Ovary (tissue), 9 donors: ENCODE results near the gene TEX50. TPM values are rescaled to one million over a fixed set of nuclear protein-coding genes. Genes with fewer than 3 reads are reported as not detected.
"Not testable (repeated sequence)": the region's sequence is repeated elsewhere in the genome, so short reads cannot be mapped to it uniquely, and the experiment has no call there.

ENCODE experiments used
- DNase-seq, 5 donors: peaks; one replicate each; pipeline ENCODE4 v3.0.0-alpha.2; 2019 to 2020
- H3K27ac ChIP-seq, 2 donors: fragments of 200-600 bp; one replicate each; pipeline versions ENCODE4 v1.5.1 to v1.8.0; 2019 to 2022
- H3K27me3 ChIP-seq: fragments of 200-600 bp; one replicate; pipeline ENCODE4 v1.8.0; 2022
- H3K36me3 ChIP-seq: fragments of 200-600 bp; sonication (generic); one replicate; pipeline ENCODE4 v1.5.1; 2019
- H3K4me1 ChIP-seq: one replicate; pipeline ENCODE4 v1.8.1; 2013; ENCODE audit warnings: mild to moderate bottlenecking, moderate library complexity; ENCODE audit not compliant: insufficient read depth
- H3K4me3 ChIP-seq: fragments of 200-600 bp; sonication (generic); one replicate; pipeline ENCODE4 v1.5.1; 2017
- H3K9me3 ChIP-seq, 2 donors: fragments of 200-600 bp in 1 of 2; sonication (generic) in 1 of 2; one replicate each; pipeline versions ENCODE4 v1.5.1 to v1.8.1; 2013 to 2019; ENCODE audit warnings: mild to moderate bottlenecking in 1 of 2, moderate library complexity in 1 of 2
- EP300 ChIP-seq: sonication (generic); formaldehyde crosslinking; IDR thresholded peaks from one replicate; pipeline ENCODE4 v1.6.1; 2017; ENCODE audit warnings: antibody characterized with exemption
- POLR2A ChIP-seq: fragments of 450-650 bp; IDR thresholded peaks from one replicate; pipeline ENCODE4 v1.6.1; 2017; ENCODE audit warnings: antibody characterized with exemption, mild to moderate bottlenecking, moderate library complexity
- WGBS, 3 donors: extraction: QIAGEN DNeasy Blood & Tissue Kit in 1 of 3; methylation state at CpG; one replicate each; pipeline versions ENCODE4 v1.1.5 to v1.1.7; 2013 to 2017; 5-methylcytosine and 5-hydroxymethylcytosine counted together
- intact Hi-C, 4 donors: fragments of 100-400 bp; cut with DNase I; formaldehyde crosslinking; loops; one replicate each; pipeline versions ENCODE4 v1.11.0 to v1.15.1; 2022 to 2023
- polyA plus RNA-seq, 2 donors: library from polyadenylated mRNA; stranded (reverse); fragments of 200-250 nt in 1 of 2; fragments of 350-450 nt in 1 of 2; fragmentation: Illumina TruSeq in 1 of 2; extraction: RNeasy Lipid Tissue Mini Kit (QIAGEN cat#74804) in 1 of 2; gene quantifications; one replicate each; pipeline ENCODE4 v1.2.3, GENCODE V29; 2013 to 2014
- total RNA-seq, 7 donors: library from RNA; depleted of rRNA in 2 of 7; stranded (reverse); fragments of >200 nt in 2 of 7; fragmentation: NEBNext Ultra II Directional in 3 of 7; extraction: Animal tissue kit (Norgen Biotek cat#: 25700) in 3 of 7; gene quantifications; one replicate each; pipeline versions ENCODE4 v1.1.0 to v1.2.4, GENCODE V29; 2016 to 2023
- TF ChIP-seq, protein P1 (sequence below), 3 donors: fragments of 450-650 bp in 2 of 3; fragments of 200-600 bp in 1 of 3; IDR thresholded peaks; one replicate each; pipeline versions ENCODE4 v1.5.1 to v1.8.0; 2016 to 2022; ENCODE audit warnings: antibody characterized with exemption in 3 of 3, mild to moderate bottlenecking in 1 of 3
- donor health status: DM: no; HTN: no; CAD: no; lungs with moderate emphysema.
- donor health status: DM: no; HTN: no; CAD: no.
- donor health status: Bipolar disorder and iron deficiency.
- donor health status: DM: yes; HTN: yes; CAD: no.
- donor health status: DM: no; HTN: no; CAD: no.
- donor health status: DM: yes; HTN: yes; CAD: no.

TEX50 gene
- total and polyA plus RNA-seq, 9 donors: not detected

GRCh38 chr1:173661763-173662162 is 26.6 kb downstream of the TEX50 start:
- H3K9me3 ChIP-seq: no peaks in the 10 kb centered on the region
- TF ChIP-seq POLR2A: no peak
- TF ChIP-seq, protein P1, sequence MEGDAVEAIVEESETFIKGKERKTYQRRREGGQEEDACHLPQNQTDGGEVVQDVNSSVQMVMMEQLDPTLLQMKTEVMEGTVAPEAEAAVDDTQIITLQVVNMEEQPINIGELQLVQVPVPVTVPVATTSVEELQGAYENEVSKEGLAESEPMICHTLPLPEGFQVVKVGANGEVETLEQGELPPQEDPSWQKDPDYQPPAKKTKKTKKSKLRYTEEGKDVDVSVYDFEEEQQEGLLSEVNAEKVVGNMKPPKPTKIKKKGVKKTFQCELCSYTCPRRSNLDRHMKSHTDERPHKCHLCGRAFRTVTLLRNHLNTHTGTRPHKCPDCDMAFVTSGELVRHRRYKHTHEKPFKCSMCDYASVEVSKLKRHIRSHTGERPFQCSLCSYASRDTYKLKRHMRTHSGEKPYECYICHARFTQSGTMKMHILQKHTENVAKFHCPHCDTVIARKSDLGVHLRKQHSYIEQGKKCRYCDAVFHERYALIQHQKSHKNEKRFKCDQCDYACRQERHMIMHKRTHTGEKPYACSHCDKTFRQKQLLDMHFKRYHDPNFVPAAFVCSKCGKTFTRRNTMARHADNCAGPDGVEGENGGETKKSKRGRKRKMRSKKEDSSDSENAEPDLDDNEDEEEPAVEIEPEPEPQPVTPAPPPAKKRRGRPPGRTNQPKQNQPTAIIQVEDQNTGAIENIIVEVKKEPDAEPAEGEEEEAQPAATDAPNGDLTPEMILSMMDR (IDR thresholded peaks at IDR 0.05): no peak
- TF ChIP-seq EP300: no peak
- no peak overlapping the region for H3K27ac ChIP-seq
- DNase-seq: no peak
- intact Hi-C loops: no loop called here
- no peaks in the 10 kb centered on the region for H3K36me3 ChIP-seq
- WGBS, 3 donors: 44 to 54% (median 47%) methylated on average over 1 of the region's 1 CpG
- H3K4me3 ChIP-seq: no peak overlapping the region
- H3K27me3 ChIP-seq: no peaks in the 10 kb centered on the region
- no peaks in the 10 kb centered on the region for H3K4me1 ChIP-seq

- Histone ChIP-seq H3K27ac (no peak overlapping the region), H3K36me3 (no peaks in the 10 kb centered on the region), H3K4me1 (no peaks in the 10 kb centered on the region), H3K9me3 (no peaks in the 10 kb centered on the region), H3K27me3 (no peaks in the 10 kb centered on the region), H3K4me3 (no peak overlapping the region)
- WGBS, 3 donors: 90 to 94% (median 91%) methylated on average over 3 of the region's 3 CpGs
- DNase-seq: no peak
- TF ChIP-seq POLR2A: no peak
- TF ChIP-seq, protein P1 (IDR thresholded peaks at IDR 0.05): no peak
- TF ChIP-seq EP300: no peak
- intact Hi-C loops: no loop called here
Observed at GRCh38 chr1:173663159-173663558, 28.0 kb downstream of the TEX50 start.

- Histone ChIP-seq H3K4me1 (no peaks in the 10 kb centered on the region), H3K27ac (no peak overlapping the region), H3K27me3 (no peaks in the 10 kb centered on the region), H3K36me3 (no peaks in the 10 kb centered on the region), H3K4me3 (no peak overlapping the region), H3K9me3 (no peaks in the 10 kb centered on the region)
- TF ChIP-seq EP300: no peak
- WGBS, 3 donors: 95 to 98% (median 97%) methylated on average over 3 of the region's 3 CpGs
- intact Hi-C loops: no loop called here
- DNase-seq: no peak
Observed at GRCh38 chr1:173666646-173667045, 31.5 kb downstream of the TEX50 start.

DNA sequence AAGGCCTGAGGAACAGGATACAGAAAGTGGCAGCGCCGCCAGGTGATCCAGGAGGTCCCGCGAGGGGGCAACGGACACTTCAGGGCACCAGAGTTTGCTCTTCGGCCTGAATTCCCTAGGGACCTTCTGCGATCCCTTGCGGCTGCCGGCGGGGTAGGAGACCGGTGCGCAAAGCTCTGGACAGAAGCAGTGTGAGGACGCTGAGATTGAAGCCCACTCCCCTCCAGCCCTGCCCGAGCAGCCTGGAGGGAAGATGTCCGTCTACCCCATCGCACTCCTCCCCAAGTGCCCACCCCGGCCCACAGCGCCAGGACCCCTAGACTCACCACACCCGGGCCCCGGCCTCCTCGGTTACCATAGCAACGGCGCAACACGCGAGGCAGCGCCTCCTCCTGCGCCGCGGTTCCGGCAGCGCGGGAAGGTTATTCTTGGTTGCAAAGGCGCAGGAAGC is 34.4 kb downstream of the TEX50 start, which contains the start of gene ANKRD45:
TSS of gene ANKRD45 (minus strand) at position 361 of the 451 bp plus-strand sequence. CDS start 10,433 bp downstream, outside the sequence.
- DNase-seq: peak; percentile 43 to 79 (median 49)
- WGBS, 3 donors: 1 to 2% (median 1%) methylated on average over 33 of the region's 33 CpGs
- Histone ChIP-seq H3K27ac (no peak within 1 kb of the TSS), H3K27me3 (no peaks in the 10 kb centered on the region), H3K4me3 (peak within 1 kb of the TSS; percentile 39), H3K9me3 (no peaks in the 10 kb centered on the region), H3K36me3 (no peaks in the 10 kb centered on the region), H3K4me1 (no peaks in the 10 kb centered on the region)
- intact Hi-C loops: no loop called here
- TF ChIP-seq, protein P1 (IDR thresholded peaks at IDR 0.05): no peak
- TF ChIP-seq POLR2A: no peak
- TF ChIP-seq EP300: no peak

DNA sequence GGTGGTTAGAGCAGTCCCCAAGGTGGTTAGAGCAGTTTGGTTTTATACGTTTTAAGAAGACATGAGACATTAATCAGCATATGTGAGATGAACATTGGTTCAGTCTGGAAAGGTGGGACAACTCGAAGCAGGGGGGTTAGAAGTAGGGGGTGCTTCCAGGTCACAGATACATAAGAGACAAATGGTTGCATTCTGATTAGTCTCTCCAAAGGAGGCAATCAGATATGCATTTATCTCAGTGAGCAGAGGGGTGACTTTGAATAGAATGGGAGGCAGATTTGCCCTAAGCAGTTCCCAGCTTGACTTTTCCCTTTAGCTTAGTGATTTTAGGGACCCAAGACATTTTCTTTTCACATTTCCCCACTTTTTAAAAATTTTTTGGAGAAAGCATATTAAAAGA is 39.4 kb downstream of the TEX50 start:
- H3K9me3 ChIP-seq, H3K27ac ChIP-seq, DNase-seq, H3K4me1 ChIP-seq, H3K4me3 ChIP-seq, H3K27me3 ChIP-seq, H3K36me3 ChIP-seq, intact Hi-C loops: not testable (repeated sequence)
- WGBS, 3 donors: 86 to 94% (median 90%) methylated on average over 2 of the region's 2 CpGs

DNA sequence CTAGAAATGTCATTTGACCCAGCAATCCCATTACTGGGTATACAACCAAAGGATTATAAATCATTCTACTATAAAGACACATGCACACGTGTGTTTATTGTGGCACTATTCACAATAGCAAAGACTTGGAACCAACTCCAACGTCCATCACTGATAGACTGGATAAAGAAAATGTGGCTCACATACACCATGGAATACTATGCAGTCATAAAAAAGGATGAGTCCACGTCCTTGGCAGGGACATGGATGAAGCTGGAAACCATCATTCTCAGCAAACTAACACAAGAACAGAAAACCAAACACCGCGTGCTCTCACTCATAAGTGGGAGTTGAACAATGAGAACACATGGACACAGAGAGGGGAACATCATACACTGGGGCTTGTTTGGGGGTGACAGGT is 45.0 kb downstream of the TEX50 start:
- intact Hi-C loops, H3K9me3 ChIP-seq, H3K27ac ChIP-seq, DNase-seq, H3K27me3 ChIP-seq, H3K4me3 ChIP-seq, H3K36me3 ChIP-seq, H3K4me1 ChIP-seq: not testable (repeated sequence)
- WGBS, 3 donors: 85 to 90% (median 86%) methylated on average over 5 of the region's 5 CpGs
